NT2/D1 (cell line): Measurements from ENCODE around the gene TMCO4.

ENCODE experiments used
- YY1 ChIP-seq: IDR thresholded peaks from 2 replicates; pipeline ENCODE4 v1.6.1; 2011; ENCODE audit not compliant: insufficient read length, insufficient read depth
- ZNF274 ChIP-seq: IDR thresholded peaks from 2 replicates; pipeline ENCODE4 v1.6.1; 2011; ENCODE audit warnings: mild to moderate bottlenecking, low read depth, low read length

DNA sequence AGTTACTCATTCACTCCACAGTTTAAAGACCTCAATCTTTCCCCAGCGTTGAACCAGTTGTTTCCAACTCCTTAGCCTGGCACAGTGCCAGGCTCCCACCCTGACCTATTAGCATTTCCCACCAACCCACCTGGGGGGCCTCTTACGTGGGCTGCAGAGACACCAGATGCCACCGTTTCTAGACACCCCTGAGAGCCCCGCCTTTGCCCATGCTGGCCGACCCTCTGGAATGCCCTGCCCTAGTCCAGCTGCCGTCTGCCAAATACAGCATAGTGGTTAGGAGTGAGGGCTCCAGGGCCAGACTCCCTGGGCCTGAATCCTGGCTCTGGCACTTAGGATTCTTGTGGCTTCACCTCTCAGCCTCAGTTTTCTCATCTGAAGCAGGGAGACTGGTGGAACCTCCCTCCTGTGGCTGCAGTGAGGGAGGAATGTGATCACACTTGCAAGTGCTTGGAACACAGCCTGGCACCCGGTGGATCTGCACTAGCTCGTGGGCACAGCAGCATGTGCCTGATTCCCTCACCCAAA is 65.2 kb downstream of the TMCO4 start:
- TF ChIP-seq ZNF274: no peak
- TF ChIP-seq YY1: no peak
